Smooth muscle cell (in vitro differentiated cells): ENCODE results near the gene STOX1. TPM values are rescaled to one million over a fixed set of nuclear protein-coding genes. Genes with fewer than 3 reads are reported as not detected.

Source experiments
- DNase-seq: peaks from one replicate; lab custom pipeline; 2025; ENCODE audit not compliant: unreplicated experiment; lab: John Stamatoyannopoulos, UW
- H2AFZ ChIP-seq: fragments of 200-600 bp; sonication (generic); 2 replicates; pipeline ENCODE4 v1.6.0; 2016; ENCODE audit warnings: antibody characterized with exemption, low read depth, mild to moderate bottlenecking
- H3F3A ChIP-seq: fragments of 200-600 bp; sonication (generic); 2 replicates; pipeline ENCODE4 v1.6.0; 2017; ENCODE audit warnings: antibody characterized with exemption, low read depth
- H3K27ac ChIP-seq: fragments of 200-600 bp; sonication (generic); 2 replicates; pipeline ENCODE4 v1.5.1; 2016; ENCODE audit warnings: low read depth, mild to moderate bottlenecking
- H3K27me3 ChIP-seq: fragments of 200-600 bp; sonication (generic); 2 replicates; pipeline ENCODE4 v1.6.1; 2016; ENCODE audit warnings: low read depth, mild to moderate bottlenecking
- H3K36me3 ChIP-seq: fragments of 200-600 bp; sonication (generic); 2 replicates; pipeline ENCODE4 v1.5.1; 2016; ENCODE audit warnings: low read depth
- H3K4me1 ChIP-seq: fragments of 200-600 bp; sonication (generic); 2 replicates; pipeline ENCODE4 v1.5.1; 2016; ENCODE audit warnings: low read depth
- H3K4me2 ChIP-seq: fragments of 200-600 bp; sonication (generic); 2 replicates; pipeline ENCODE4 v1.6.0; 2016; ENCODE audit warnings: mild to moderate bottlenecking
- H3K4me3 ChIP-seq: fragments of 200-600 bp; sonication (generic); 2 replicates; pipeline ENCODE4 v1.5.1; 2016; ENCODE audit warnings: mild to moderate bottlenecking
- H3K79me2 ChIP-seq: fragments of 200-600 bp; sonication (generic); 2 replicates; pipeline ENCODE4 v1.6.0; 2016; ENCODE audit warnings: low read depth, mild to moderate bottlenecking
- H3K9ac ChIP-seq: fragments of 200-600 bp; sonication (generic); 2 replicates; pipeline ENCODE4 v1.6.0; 2016; ENCODE audit warnings: low read depth
- H3K9me3 ChIP-seq: fragments of 200-600 bp; sonication (generic); replicated peaks from 2 replicates; pipeline ENCODE4 v1.5.1; 2016; ENCODE audit warnings: low read depth
- H4K20me1 ChIP-seq: fragments of 200-600 bp; sonication (generic); 2 replicates; pipeline ENCODE4 v1.6.0; 2016; ENCODE audit warnings: low read depth
- WGBS: methylation state at CpG from one replicate; pipeline ENCODE4 v1.1.7; 2016; ENCODE audit warnings: low lambda C conversion rate; 5-methylcytosine and 5-hydroxymethylcytosine counted together
- polyA plus RNA-seq: library from polyadenylated mRNA; unstranded; fragments of >200 nt; fragmentation: Nextera tagmentation; extraction: Ambion mirVana; gene quantifications from 2 replicates; pipeline ENCODE4 v1.2.1, GENCODE V29; 2016
- total RNA-seq: library from RNA; depleted of rRNA; stranded (reverse); fragments of >200 nt; gene quantifications from 2 replicates; pipeline ENCODE4 v1.2.3, GENCODE V29; 2014
- TF ChIP-seq, protein P1 (sequence below): fragments of 200-600 bp; sonication (generic); IDR thresholded peaks from 2 replicates; pipeline ENCODE4 v1.5.1; 2017; ENCODE audit warnings: borderline replicate concordance, mild to moderate bottlenecking, antibody characterized with exemption; ENCODE audit not compliant: insufficient read depth, poor library complexity, severe bottlenecking

Gene STOX1
- total and polyA plus RNA-seq, 2 experiments from 2014 or later = not detected

DNA sequence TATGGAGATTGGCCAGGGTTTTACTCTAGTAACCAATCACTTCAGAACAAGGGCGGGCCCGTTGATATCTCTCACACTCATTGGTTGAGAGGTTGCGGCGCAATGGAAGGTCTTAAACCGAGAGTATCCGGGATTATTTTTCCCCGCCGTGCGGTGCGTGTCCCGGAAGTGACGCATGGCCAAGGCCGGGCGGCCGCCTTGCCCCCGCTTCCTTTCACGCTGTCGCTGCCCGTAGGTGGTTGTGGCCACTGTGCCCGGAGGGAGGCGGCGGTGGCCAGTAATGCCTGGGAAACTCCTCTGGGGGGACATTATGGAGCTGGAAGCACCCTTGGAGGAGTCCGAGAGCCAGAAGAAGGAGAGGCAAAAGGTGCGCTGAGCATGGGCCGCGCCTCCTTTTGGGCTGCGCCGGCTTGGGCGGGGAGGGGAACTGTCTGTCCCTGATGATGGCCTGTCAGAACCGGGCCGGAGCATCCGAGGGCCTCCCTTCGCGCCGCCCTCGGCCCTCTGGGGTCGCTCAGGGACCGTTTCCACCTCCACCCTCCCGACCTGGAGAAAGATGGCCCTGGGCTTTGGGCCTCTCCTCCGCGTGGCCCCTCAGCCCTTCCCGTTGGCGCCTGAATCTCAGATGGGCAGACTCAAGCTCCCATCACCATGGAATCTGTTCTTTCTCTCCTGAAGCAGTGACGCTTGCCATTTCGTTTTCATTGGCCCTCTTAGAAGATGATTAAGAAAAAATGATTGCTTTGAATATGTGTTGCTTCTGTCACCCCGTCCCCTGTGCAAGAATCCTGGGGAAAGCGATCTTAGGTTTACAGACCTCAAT lies 74.0 kb downstream of the STOX1 start, which contains the start of gene DDX50:
Gene DDX50, plus strand, starts transcription at position 211 of the 823 bp plus-strand sequence. Its CDS starts 70 bp downstream, at position 281.
- Histone ChIP-seq H3K27me3 (no peaks in the 10 kb centered on the region), H3K4me1 (peaks cover 15% of the 10 kb centered on the region), H3K4me2 (peak within 1 kb of the TSS; percentile 90), H3K9me3 (no peaks in the 10 kb centered on the region), H2AFZ (peak within 1 kb of the TSS; percentile 83), H3K9ac (peak within 1 kb of the TSS; percentile 98), H3K4me3 (peak within 1 kb of the TSS; percentile 72), H4K20me1 (peaks cover 8% of the 10 kb centered on the region), H3K36me3 (no peaks in the 10 kb centered on the region), H3K79me2 (peaks cover 48% of the 10 kb centered on the region), H3F3A (peaks cover 13% of the 10 kb centered on the region), H3K27ac (peak within 1 kb of the TSS; percentile 99)
- WGBS = 2% methylated on average over 46 of the region's 47 CpGs
- DNase-seq = peak; percentile 92
- TF ChIP-seq, protein P1, sequence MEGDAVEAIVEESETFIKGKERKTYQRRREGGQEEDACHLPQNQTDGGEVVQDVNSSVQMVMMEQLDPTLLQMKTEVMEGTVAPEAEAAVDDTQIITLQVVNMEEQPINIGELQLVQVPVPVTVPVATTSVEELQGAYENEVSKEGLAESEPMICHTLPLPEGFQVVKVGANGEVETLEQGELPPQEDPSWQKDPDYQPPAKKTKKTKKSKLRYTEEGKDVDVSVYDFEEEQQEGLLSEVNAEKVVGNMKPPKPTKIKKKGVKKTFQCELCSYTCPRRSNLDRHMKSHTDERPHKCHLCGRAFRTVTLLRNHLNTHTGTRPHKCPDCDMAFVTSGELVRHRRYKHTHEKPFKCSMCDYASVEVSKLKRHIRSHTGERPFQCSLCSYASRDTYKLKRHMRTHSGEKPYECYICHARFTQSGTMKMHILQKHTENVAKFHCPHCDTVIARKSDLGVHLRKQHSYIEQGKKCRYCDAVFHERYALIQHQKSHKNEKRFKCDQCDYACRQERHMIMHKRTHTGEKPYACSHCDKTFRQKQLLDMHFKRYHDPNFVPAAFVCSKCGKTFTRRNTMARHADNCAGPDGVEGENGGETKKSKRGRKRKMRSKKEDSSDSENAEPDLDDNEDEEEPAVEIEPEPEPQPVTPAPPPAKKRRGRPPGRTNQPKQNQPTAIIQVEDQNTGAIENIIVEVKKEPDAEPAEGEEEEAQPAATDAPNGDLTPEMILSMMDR = no peak

DNA sequence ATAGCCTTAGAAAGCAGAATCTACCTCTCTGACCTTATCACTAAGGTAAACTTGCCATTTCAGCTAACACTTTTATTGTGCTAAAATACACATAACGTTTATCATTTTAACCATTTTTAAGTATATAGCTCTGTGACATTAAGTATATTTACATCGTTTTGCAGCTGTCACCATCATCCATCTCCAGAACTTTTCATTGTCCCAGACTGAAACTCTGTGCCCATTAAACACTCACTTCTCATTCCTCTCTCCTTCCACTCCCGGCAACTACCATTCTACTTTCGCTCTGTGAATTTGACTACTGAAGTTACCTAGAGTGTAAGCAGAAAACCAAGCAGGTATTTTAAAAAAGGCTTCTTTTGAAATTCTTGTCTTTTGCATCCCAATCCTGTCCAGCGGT lies 75.1 kb downstream of the STOX1 start:
- Histone ChIP-seq H3K9me3 (no peaks in the 10 kb centered on the region), H4K20me1 (peaks cover 14% of the 10 kb centered on the region), H3K4me1 (peaks cover 15% of the 10 kb centered on the region), H3K9ac (peak overlapping the region; percentile 91), H3K4me3 (peak overlapping the region; percentile 72), H3K79me2 (peaks cover 58% of the 10 kb centered on the region), H2AFZ (no peak overlapping the region), H3K27me3 (no peaks in the 10 kb centered on the region), H3K36me3 (no peaks in the 10 kb centered on the region), H3K4me2 (peak overlapping the region; percentile 90), H3K27ac (peak overlapping the region; percentile 99), H3F3A (peaks cover 13% of the 10 kb centered on the region)
- DNase-seq = no peak
- 91% methylated on average over 5 of the region's 5 CpGs for WGBS
- TF ChIP-seq, protein P1 = no peak

DNA sequence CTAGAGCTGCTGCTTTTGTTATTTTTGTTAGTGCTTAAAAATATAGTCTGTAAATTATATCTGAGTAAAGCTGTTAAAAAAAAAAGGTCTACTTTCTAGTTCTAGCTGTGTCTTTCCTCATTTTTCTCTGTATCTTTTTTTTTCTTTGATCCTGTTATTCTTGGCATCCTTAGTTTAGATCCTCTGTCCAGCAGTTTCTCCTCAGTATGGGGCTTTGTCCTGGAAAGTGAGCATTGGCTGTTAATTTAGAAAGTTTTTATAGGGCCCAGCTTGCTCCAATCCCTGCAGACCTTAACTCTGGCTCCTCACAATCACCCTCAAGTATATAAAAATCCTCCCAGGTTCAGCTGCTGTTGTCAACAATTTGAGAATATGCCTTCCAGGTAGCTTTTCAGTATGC lies 97.3 kb downstream of the STOX1 start:
- DNase-seq = no peak
- Histone ChIP-seq H3K79me2 (peaks cover 41% of the 10 kb centered on the region), H3K36me3 (peaks cover 6% of the 10 kb centered on the region), H3K4me2 (no peak overlapping the region), H3K4me1 (no peaks in the 10 kb centered on the region), H3K27ac (no peak overlapping the region), H4K20me1 (peaks cover 54% of the 10 kb centered on the region), H2AFZ (no peak overlapping the region), H3K9me3 (no peaks in the 10 kb centered on the region), H3F3A (no peaks in the 10 kb centered on the region), H3K27me3 (no peaks in the 10 kb centered on the region), H3K9ac (no peak overlapping the region), H3K4me3 (no peak overlapping the region)
- TF ChIP-seq, protein P1 = no peak
